Fibroblast of lung (primary cell): ENCODE data around the gene MACROD2.

Experiments used
- CTCF ChIP-seq, 2 donors: IDR thresholded peaks in 1 of 2; conservative IDR thresholded peaks in 1 of 2; 1 replicate in 1 of 2; 2 replicates in 1 of 2; pipeline ENCODE4 v1.5.1; 2011 to 2012; ENCODE audit warnings: low read length in 2 of 2, control low read depth in 1 of 2, inconsistent platforms in 1 of 2, low read depth in 1 of 2, mild to moderate bottlenecking in 1 of 2
- EZH2 ChIP-seq: IDR thresholded peaks from 2 replicates; pipeline ENCODE4 v1.5.1; 2012; ENCODE audit warnings: low read length, control low read depth, mild to moderate bottlenecking; ENCODE audit errors: missing control alignments

- TF ChIP-seq CTCF (conservative IDR thresholded peaks at IDR 0.05 in 1 of 2, IDR thresholded peaks at IDR 0.05 in 1 of 2; ENCODE audit: low read depth in 1 of 2, low read length in 2 of 2) (no peak), EZH2 (no peak)
These were observed 1616.2 kb downstream of the MACROD2 start for GRCh38 chr20:15611541-15611940.
